Prostate gland (tissue), 2 donors: ENCODE results near the gene FAM50A. TPM values are rescaled to one million over a fixed set of nuclear protein-coding genes. Genes with fewer than 3 reads are reported as not detected.

Source experiments
- DNase-seq: peaks from one replicate; pipeline ENCODE4 v3.0.0-alpha.2; 2019; ENCODE audit warnings: low spot score
- H3K27ac ChIP-seq, 2 donors: fragments of 200-600 bp; sonication (generic); 2 replicates each; pipeline ENCODE4 v1.5.1; 2017 to 2019
- H3K27me3 ChIP-seq: fragments of 200-600 bp; sonication (generic); replicated peaks from 2 replicates; pipeline ENCODE4 v1.5.1; 2019; ENCODE audit not compliant: insufficient read depth
- H3K36me3 ChIP-seq, 2 donors: fragments of 200-600 bp; sonication (generic); 1 replicate in 1 of 2; 2 replicates in 1 of 2; pipeline versions ENCODE4 v1.5.1 to v1.8.1; 2017 to 2019
- H3K4me1 ChIP-seq: fragments of 200-600 bp; sonication (generic); replicated peaks from 2 replicates; pipeline ENCODE4 v1.5.1; 2019
- H3K4me3 ChIP-seq, 2 donors: fragments of 200-600 bp; sonication (generic); 2 replicates each; pipeline ENCODE4 v1.5.1; 2017 to 2019
- H3K9me3 ChIP-seq: fragments of 200-600 bp; sonication (generic); 2 replicates; pipeline ENCODE4 v1.5.1; 2017
- POLR2A ChIP-seq: fragments of 450-650 bp; IDR thresholded peaks from one replicate; pipeline ENCODE4 v1.6.1; 2016; ENCODE audit warnings: antibody characterized with exemption, mild to moderate bottlenecking
- POLR2AphosphoS5 ChIP-seq: sonication (generic); formaldehyde crosslinking; IDR thresholded peaks from one replicate; pipeline ENCODE4 v1.6.1; 2017; ENCODE audit warnings: antibody characterized with exemption
- WGBS: methylation state at CpG from one replicate; pipeline ENCODE4 v1.1.5; 2018; 5-methylcytosine and 5-hydroxymethylcytosine counted together
- intact Hi-C: fragments of 100-400 bp; cut with DNase I; formaldehyde crosslinking; loops from one replicate; pipeline ENCODE4 v1.14.2; 2022
- total RNA-seq, 2 donors: library from RNA; depleted of rRNA; stranded (reverse); fragments of >200 nt; gene quantifications; one replicate each; pipeline ENCODE4 v1.1.0, GENCODE V29; 2016
- TF ChIP-seq, protein P1 (sequence below), 4 experiments: fragments of 200-600 bp in 2 of 4; fragments of 450-650 bp in 2 of 4; sonication (generic) in 2 of 4; IDR thresholded peaks; 1 replicate in 3 of 4; 2 replicates in 1 of 4; pipeline ENCODE4 v1.5.1; 2016 to 2019; ENCODE audit warnings: antibody characterized with exemption in 4 of 4, mild to moderate bottlenecking in 2 of 4, moderate library complexity in 2 of 4

The FAM50A gene
- total RNA-seq, 2 donors from 2014 or later, result 32.9 to 35.8 TPM

DNA sequence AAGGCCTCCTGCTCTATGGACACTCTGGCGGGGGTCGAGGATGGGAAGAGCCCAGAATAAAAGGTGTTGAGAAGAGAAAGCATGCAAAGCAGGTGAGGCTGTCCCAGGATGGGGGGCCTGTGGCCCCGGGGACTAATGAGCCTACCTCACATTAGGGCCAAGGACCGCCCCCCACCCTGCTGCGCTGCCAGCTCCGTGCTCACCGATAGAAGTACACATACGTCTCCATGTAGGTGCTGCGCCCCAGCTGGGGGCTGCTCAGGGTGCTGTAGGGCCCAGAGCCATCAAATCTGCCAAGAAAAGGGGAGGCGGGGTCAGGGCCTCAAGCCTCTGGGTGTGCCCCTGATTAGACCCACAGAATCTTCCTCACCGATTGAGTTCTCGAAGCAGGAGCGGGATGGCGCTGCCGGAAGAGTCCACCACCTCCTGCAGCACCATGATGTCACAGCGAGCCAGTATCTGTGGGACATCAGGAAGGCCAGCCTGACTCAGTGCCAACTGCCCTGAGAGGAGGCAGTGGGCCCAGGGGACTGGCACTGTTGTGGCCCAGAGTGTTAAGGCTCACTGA is 39.2 kb upstream of the FAM50A start:
- Histone ChIP-seq H3K36me3 (no peaks in the 10 kb centered on the region), H3K4me3 (no peak overlapping the region), H3K4me1 (no peaks in the 10 kb centered on the region), H3K27ac (no peak overlapping the region), H3K9me3 (no peaks in the 10 kb centered on the region), H3K27me3 (no peaks in the 10 kb centered on the region)
- no peak for DNase-seq
- TF ChIP-seq POLR2A (no peak), POLR2AphosphoS5 (no peak)
- TF ChIP-seq, protein P1, sequence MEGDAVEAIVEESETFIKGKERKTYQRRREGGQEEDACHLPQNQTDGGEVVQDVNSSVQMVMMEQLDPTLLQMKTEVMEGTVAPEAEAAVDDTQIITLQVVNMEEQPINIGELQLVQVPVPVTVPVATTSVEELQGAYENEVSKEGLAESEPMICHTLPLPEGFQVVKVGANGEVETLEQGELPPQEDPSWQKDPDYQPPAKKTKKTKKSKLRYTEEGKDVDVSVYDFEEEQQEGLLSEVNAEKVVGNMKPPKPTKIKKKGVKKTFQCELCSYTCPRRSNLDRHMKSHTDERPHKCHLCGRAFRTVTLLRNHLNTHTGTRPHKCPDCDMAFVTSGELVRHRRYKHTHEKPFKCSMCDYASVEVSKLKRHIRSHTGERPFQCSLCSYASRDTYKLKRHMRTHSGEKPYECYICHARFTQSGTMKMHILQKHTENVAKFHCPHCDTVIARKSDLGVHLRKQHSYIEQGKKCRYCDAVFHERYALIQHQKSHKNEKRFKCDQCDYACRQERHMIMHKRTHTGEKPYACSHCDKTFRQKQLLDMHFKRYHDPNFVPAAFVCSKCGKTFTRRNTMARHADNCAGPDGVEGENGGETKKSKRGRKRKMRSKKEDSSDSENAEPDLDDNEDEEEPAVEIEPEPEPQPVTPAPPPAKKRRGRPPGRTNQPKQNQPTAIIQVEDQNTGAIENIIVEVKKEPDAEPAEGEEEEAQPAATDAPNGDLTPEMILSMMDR (IDR thresholded peaks at IDR 0.05), result no peak
- 87% methylated on average over 10 of the region's 16 CpGs for WGBS
- intact Hi-C loops, result loop anchor here (5.0 kb wide), 1 partner anchor 33 kb away; the partner anchor contains the start of gene GDI1

DNA sequence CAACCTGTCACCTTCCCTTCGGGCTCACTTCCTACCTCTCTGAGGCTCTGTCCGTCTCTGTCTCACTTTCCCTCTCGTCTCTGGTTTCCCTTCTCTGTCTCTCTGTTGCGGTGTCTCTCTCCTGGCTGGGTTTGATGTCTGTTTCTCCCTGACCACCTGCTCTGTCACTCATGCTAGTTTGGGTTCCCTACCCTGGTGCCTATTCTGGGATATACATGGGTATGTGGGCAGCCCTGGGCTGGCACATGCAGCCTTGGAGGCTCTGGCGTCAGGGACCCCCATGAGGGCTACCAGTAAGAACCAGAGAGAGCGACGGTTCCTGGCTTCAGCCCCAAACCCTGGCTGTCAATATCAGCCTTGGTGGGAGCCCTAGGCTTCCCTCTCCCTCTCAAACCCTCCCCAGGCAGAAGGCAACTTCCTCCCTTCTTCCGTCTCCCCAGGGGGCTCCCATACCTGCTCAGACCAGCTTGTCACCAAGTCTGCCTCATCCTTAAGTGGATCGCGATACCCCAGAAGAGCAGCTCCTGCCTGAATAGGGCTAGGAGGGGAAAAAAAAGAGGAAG is 35.2 kb upstream of the FAM50A start:
- 63% methylated on average over 7 of the region's 10 CpGs for WGBS
- no peaks in the 10 kb centered on the region for H3K9me3 ChIP-seq

DNA sequence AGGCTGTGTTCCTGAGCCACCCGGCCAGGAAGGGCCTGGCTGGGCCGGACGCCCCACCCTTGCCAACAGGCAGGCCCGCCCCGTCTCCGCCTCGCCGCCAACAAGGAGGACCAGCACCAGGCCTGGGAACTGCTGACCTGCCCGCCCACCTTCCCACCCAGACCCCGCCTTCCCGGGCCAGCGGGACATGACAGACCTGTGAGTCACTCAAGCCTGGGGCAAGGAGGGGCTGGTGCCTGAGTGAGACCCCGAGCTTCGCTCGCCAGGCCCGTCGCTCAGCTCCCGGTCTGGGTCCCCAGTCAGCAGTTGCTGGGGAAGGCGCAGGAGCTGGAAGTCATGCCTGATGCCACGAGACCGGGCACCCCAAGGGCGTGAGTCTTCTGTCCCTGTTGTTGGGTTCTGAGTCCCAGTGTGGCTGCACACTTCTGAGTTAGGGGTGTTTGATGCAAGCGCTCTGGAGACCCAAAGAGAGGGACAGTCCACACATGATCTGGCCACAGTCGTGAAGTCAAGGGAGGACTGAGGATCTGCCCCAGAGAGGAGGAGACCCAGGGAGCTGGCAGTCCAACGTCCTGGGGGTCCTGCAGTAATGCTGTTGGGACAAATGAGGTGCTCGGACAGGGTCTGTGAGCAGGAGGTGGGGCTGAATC is 34.6 kb upstream of the FAM50A start, which contains the start of gene DNASE1L1:
TSS of gene DNASE1L1 (minus strand) at position 33 of the 650 bp plus-strand sequence. CDS start 3,686 bp downstream, outside the sequence.
- DNase-seq, result peak; percentile 40
- Histone ChIP-seq H3K27ac (peak within 1 kb of the TSS; percentile 18 to 43), H3K4me3 (no peak within 1 kb of the TSS), H3K27me3 (no peaks in the 10 kb centered on the region), H3K9me3 (no peaks in the 10 kb centered on the region), H3K4me1 (no peaks in the 10 kb centered on the region), H3K36me3 (no peaks in the 10 kb centered on the region)
- 49% methylated on average over 15 of the region's 26 CpGs for WGBS
- TF ChIP-seq, protein P1 (IDR thresholded peaks at IDR 0.05), result no peak
- TF ChIP-seq POLR2A (peak; percentile 43), POLR2AphosphoS5 (no peak)
- intact Hi-C loops, result no loop called here

More for the DNA sequence above, 35.2 kb upstream of the FAM50A start:
- no peaks in the 10 kb centered on the region for H3K4me1 ChIP-seq
- TF ChIP-seq, protein P1 (IDR thresholded peaks at IDR 0.05), result no peak
- no peak for TF ChIP-seq POLR2A
- no peak for TF ChIP-seq POLR2AphosphoS5
- no peaks in the 10 kb centered on the region for H3K36me3 ChIP-seq
- intact Hi-C loops, result no loop called here
- no peak for DNase-seq
- peak overlapping the region in 1 of 2 donors; percentile 43 for H3K27ac ChIP-seq
- H3K27me3 ChIP-seq, result no peaks in the 10 kb centered on the region
- H3K4me3 ChIP-seq, result no peak overlapping the region

DNA sequence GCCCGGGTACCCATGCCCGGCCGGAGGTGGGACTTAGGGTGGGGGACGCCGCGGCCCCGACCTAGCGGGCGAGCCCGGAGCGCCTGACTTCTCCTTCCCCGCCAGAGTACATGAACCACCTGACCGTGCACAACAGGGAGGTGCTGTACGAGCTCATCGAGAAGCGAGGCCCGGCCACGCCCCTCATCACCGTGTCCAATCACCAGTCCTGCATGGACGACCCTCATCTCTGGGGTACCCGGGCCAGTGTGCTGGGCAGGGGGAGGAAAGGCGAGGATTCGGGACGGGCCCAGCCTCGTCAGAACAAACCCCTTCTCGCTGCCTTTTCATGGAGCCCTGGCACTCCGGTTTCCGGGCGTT is 32.0 kb upstream of the FAM50A start:
- peak overlapping the region; percentile 88 to 92 for H3K27ac ChIP-seq
- DNase-seq, result peak; percentile 53
- peak overlapping the region; percentile 63 to 64 for H3K4me3 ChIP-seq
- no peaks in the 10 kb centered on the region for H3K27me3 ChIP-seq
- intact Hi-C loops, result loop anchor here (1.0 kb wide), 1 partner anchor 115 kb away; no protein-coding TSS in a partner anchor
- no peaks in the 10 kb centered on the region for H3K4me1 ChIP-seq
- TF ChIP-seq, protein P1 (IDR thresholded peaks at IDR 0.05), result no peak
- TF ChIP-seq POLR2A (peak; percentile 68), POLR2AphosphoS5 (peak; percentile 63)
- H3K36me3 ChIP-seq, result no peaks in the 10 kb centered on the region
- no peaks in the 10 kb centered on the region for H3K9me3 ChIP-seq
- 0% methylated on average over 14 of the region's 29 CpGs for WGBS
